OCI-LY1 (cell line): Measurements from ENCODE around the gene ARL10.

Source experiments
- H2AFZ ChIP-seq: fragments of 200-600 bp; sonication (generic), shearing (Covaris generic); 2 replicates; pipeline ENCODE4 v1.6.0; 2014; ENCODE audit warnings: antibody characterized with exemption, mild to moderate bottlenecking, low read length
- H3F3A ChIP-seq: fragments of 200-600 bp; sonication (generic), shearing (Covaris generic); 2 replicates; pipeline ENCODE4 v1.6.0; 2014; ENCODE audit warnings: mild to moderate bottlenecking, antibody characterized with exemption, low read length, moderate library complexity; ENCODE audit not compliant: insufficient read depth
- H3K27ac ChIP-seq: fragments of 200-600 bp; sonication (generic); 2 replicates; pipeline ENCODE4 v1.5.1; 2014; ENCODE audit warnings: low read length, mixed run types, mild to moderate bottlenecking, low read depth; ENCODE audit not compliant: poor library complexity, severe bottlenecking
- H3K27me3 ChIP-seq: fragments of 200-600 bp; sonication (generic); 2 replicates; pipeline ENCODE4 v1.6.0; 2014; ENCODE audit warnings: antibody characterized with exemption, mild to moderate bottlenecking, low read length, moderate library complexity; ENCODE audit not compliant: insufficient read depth
- H3K36me3 ChIP-seq: fragments of 200-600 bp; sonication (generic); 2 replicates; pipeline ENCODE4 v1.6.1; 2014; ENCODE audit warnings: mild to moderate bottlenecking, antibody characterized with exemption, low read length, moderate library complexity, mixed read lengths; ENCODE audit not compliant: insufficient read depth
- H3K4me1 ChIP-seq: fragments of 200-600 bp; sonication (generic); 2 replicates; pipeline ENCODE4 v1.5.1; 2014; ENCODE audit warnings: mild to moderate bottlenecking, low read length, moderate library complexity; ENCODE audit not compliant: insufficient read depth, severe bottlenecking
- H3K4me2 ChIP-seq: fragments of 200-600 bp; sonication (generic), shearing (Covaris generic); 2 replicates; pipeline ENCODE4 v1.6.1; 2014; ENCODE audit warnings: low read length
- H3K4me3 ChIP-seq: fragments of 200-600 bp; sonication (generic); 2 replicates; pipeline ENCODE4 v1.5.1; 2014; ENCODE audit warnings: low read length, low read depth, mild to moderate bottlenecking, mixed read lengths; ENCODE audit not compliant: poor library complexity, severe bottlenecking
- H3K79me2 ChIP-seq: fragments of 200-600 bp; shearing (Covaris generic); 2 replicates; pipeline ENCODE4 v1.6.1; 2016; ENCODE audit warnings: mixed run types, low read length, mixed read lengths; ENCODE audit not compliant: insufficient read depth
- H3K9ac ChIP-seq: fragments of 200-600 bp; sonication (generic), shearing (Covaris generic); 2 replicates; pipeline ENCODE4 v1.6.1; 2014; ENCODE audit warnings: mild to moderate bottlenecking, low read length, mixed read lengths
- H3K9me2 ChIP-seq: fragments of 200-600 bp; sonication (generic), shearing (Covaris generic); 2 replicates; pipeline ENCODE4 v1.6.1; 2014; ENCODE audit warnings: low read depth, mild to moderate bottlenecking, low read length, mixed read lengths
- H3K9me3 ChIP-seq: fragments of 200-600 bp; shearing (Covaris generic); 2 replicates; pipeline ENCODE4 v1.6.1; 2014; ENCODE audit warnings: low read length, mixed read lengths
- H4K20me1 ChIP-seq: fragments of 200-600 bp; sonication (generic), shearing (Covaris generic); 2 replicates; pipeline ENCODE4 v1.6.0; 2016; ENCODE audit warnings: mild to moderate bottlenecking, low read length; ENCODE audit not compliant: insufficient read depth
- EZH2 ChIP-seq: fragments of 200-600 bp; sonication (generic), shearing (Covaris generic); IDR thresholded peaks from 2 replicates; pipeline ENCODE4 v1.8.0; 2017; ENCODE audit warnings: borderline replicate concordance, mixed run types, mild to moderate bottlenecking, antibody characterized with exemption, low read length, moderate library complexity, mixed read lengths
- TF ChIP-seq, protein P1 (sequence below): fragments of 200-600 bp; sonication (generic), shearing (Covaris generic); IDR thresholded peaks from 2 replicates; pipeline ENCODE4 v1.5.1; 2017; ENCODE audit warnings: mild to moderate bottlenecking, antibody characterized with exemption, low read length, moderate library complexity, mixed read lengths

The ARL10 gene

DNA sequence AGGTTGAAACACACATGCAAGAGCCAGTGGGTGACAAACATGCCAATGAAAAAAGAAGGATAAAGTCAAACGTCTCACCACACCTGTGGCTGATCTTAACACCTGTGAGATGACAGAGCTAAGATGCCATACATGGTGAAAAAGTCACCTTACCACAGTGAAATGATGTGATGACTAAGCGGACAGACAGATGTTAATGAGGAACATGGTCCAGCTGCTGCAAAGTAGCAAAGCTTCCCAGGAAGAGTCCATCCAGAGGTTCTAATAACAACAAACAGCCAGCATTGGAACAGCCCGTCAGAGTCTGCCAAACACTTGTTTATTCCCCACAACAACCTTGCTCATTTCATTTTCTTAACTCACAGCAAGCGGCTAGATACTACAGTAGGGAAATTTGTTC lies 5.6 kb upstream of the ARL10 start:
- Histone ChIP-seq H3F3A (no peaks in the 10 kb centered on the region), H3K9me3 (no peaks in the 10 kb centered on the region), H3K79me2 (peaks cover 13% of the 10 kb centered on the region; the same call in 1 of the 2 replicates), H3K4me3 (peak overlapping the region; percentile 86), H3K9me2 (no peaks in the 10 kb centered on the region), H3K36me3 (peaks cover 44% of the 10 kb centered on the region), H3K27me3 (no peaks in the 10 kb centered on the region), H3K9ac (no peak overlapping the region), H4K20me1 (no peaks in the 10 kb centered on the region), H3K4me2 (peak overlapping the region; percentile 33; the same call in 1 of the 2 replicates), H2AFZ (no peak overlapping the region), H3K27ac (no peak overlapping the region), H3K4me1 (peaks cover 10% of the 10 kb centered on the region)
- TF ChIP-seq, protein P1, sequence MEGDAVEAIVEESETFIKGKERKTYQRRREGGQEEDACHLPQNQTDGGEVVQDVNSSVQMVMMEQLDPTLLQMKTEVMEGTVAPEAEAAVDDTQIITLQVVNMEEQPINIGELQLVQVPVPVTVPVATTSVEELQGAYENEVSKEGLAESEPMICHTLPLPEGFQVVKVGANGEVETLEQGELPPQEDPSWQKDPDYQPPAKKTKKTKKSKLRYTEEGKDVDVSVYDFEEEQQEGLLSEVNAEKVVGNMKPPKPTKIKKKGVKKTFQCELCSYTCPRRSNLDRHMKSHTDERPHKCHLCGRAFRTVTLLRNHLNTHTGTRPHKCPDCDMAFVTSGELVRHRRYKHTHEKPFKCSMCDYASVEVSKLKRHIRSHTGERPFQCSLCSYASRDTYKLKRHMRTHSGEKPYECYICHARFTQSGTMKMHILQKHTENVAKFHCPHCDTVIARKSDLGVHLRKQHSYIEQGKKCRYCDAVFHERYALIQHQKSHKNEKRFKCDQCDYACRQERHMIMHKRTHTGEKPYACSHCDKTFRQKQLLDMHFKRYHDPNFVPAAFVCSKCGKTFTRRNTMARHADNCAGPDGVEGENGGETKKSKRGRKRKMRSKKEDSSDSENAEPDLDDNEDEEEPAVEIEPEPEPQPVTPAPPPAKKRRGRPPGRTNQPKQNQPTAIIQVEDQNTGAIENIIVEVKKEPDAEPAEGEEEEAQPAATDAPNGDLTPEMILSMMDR, result no peak
- no peak for TF ChIP-seq EZH2

DNA sequence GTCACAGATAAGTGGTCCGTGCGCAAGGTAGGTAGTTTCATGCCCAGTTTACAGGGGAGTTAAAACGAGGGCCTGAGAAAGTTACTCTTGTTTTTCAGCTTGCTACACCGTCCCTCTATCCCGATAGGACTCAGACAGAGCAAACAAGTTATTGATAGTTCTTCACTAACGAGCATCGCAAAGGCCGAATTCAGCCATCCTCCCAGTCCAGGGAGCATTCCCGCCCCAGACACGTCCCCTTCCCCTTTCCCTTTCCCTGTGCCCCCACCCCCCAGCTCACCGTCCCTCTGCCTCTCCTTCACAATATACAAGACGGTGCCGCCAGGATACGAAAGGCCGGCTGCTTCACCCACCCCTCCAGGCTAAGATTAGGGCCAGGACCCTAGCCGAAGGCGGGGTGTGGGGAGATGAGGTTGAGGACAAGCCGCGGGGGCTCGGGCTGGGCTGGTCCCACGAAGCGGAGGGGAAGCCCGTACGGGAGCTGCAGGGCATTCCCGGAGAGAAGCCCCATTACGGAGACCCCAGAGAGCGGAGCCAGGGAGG lies 4.3 kb upstream of the ARL10 start:
- peaks cover 8% of the 10 kb centered on the region; the same call in 1 of the 2 replicates for H3K79me2 ChIP-seq
- peak overlapping the region; percentile 84 for H3K9ac ChIP-seq
- H3K4me2 ChIP-seq, result peak overlapping the region; percentile 94
- TF ChIP-seq EZH2, result no peak
- TF ChIP-seq, protein P1, result no peak
- H3K4me3 ChIP-seq, result peak overlapping the region; percentile 86
- H3K9me2 ChIP-seq, result no peaks in the 10 kb centered on the region
- no peaks in the 10 kb centered on the region for H3F3A ChIP-seq
- H2AFZ ChIP-seq, result no peak overlapping the region
- H3K27me3 ChIP-seq, result no peaks in the 10 kb centered on the region
- no peaks in the 10 kb centered on the region for H3K9me3 ChIP-seq
- H3K4me1 ChIP-seq, result peaks cover 15% of the 10 kb centered on the region
- H3K27ac ChIP-seq, result peak overlapping the region; percentile 13
- no peaks in the 10 kb centered on the region for H4K20me1 ChIP-seq
- peaks cover 31% of the 10 kb centered on the region for H3K36me3 ChIP-seq

DNA sequence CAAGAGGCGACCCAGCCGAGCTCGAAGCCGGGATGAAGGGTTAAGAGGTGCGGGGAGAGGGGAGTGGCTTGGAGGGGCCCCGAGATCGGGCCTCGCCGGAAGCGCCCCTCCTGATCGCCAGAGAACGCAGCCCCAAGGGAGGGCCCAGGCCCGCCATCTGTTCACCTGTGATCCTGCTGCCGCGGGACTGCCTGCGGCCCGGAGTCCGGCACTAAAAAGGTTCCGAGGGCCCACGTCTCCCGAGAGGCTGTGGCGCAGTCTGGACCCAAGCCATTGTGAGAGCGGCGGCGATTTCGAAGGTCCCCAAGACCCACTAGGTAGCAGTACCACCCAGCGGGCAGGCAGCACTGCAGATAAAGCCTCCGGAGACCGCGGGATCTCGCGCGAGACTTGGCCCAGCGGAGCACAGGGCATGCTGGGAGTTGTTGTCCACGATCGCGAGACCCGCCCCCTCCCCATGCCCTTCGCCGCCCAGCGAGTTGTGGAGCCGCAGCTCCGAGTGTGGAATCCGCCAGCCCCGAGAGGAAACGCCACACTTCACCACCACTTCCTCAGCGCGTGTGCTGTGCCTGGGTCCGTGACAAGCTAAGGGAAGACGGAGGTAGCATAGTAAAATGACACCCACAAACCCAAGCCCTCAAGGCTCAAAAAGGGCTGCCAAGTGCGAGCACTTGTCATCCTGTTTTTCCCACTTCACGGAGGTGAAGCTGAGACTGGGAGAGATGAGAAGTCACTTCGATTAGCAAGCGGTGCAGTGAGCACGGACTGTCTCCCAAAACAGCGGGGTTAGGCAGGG lies 3.7 kb upstream of the ARL10 start, which contains the start of gene KIAA1191:
KIAA1191 (minus strand) TSS at position 328 of the 796 bp plus-strand sequence. CDS start 2,256 bp downstream, outside the sequence.
- Histone ChIP-seq H4K20me1 (no peaks in the 10 kb centered on the region), H3K4me2 (peak within 1 kb of the TSS; percentile 94), H3K9me3 (no peaks in the 10 kb centered on the region), H3K79me2 (peaks cover 8% of the 10 kb centered on the region; the same call in 1 of the 2 replicates), H3K36me3 (peaks cover 24% of the 10 kb centered on the region), H3K27ac (peak within 1 kb of the TSS; percentile 13), H3K4me3 (peak within 1 kb of the TSS; percentile 86), H3F3A (no peaks in the 10 kb centered on the region), H3K9me2 (no peaks in the 10 kb centered on the region), H3K4me1 (peaks cover 15% of the 10 kb centered on the region), H3K27me3 (no peaks in the 10 kb centered on the region), H3K9ac (peak within 1 kb of the TSS; percentile 84), H2AFZ (0 out of 2 replicates have a peak within 1 kb of the TSS, but pooled peaks have one; percentile 5)
- TF ChIP-seq, protein P1, result peak; percentile 32; the same call in 1 of the 2 replicates
- TF ChIP-seq EZH2, result no peak
